Muscle layer of colon (tissue), 2 donors: ENCODE data around the gene THBS3.
A peak's percentile ranks its signal among the peaks of the same experiment; 100 is the strongest.
"Not testable (repeated sequence)": the region's sequence is repeated elsewhere in the genome, so short reads cannot be mapped to it uniquely, and the experiment has no call there.

Source experiments
- H3K27ac ChIP-seq: one replicate; pipeline ENCODE4 v1.7.0; 2013; ENCODE audit warnings: low read depth, mild to moderate bottlenecking, low read length, moderate library complexity
- H3K27me3 ChIP-seq, 2 donors: one replicate each; pipeline ENCODE4 v1.7.0; 2013; ENCODE audit warnings: low read length in 2 of 2, mild to moderate bottlenecking in 2 of 2; ENCODE audit not compliant: insufficient read depth in 2 of 2, control insufficient read depth in 1 of 2
- H3K36me3 ChIP-seq: one replicate; pipeline ENCODE4 v1.7.0; 2013; ENCODE audit warnings: mild to moderate bottlenecking, low read length; ENCODE audit not compliant: insufficient read depth
- H3K4me1 ChIP-seq: one replicate; pipeline ENCODE4 v1.7.0; 2013; ENCODE audit warnings: mild to moderate bottlenecking, low read length; ENCODE audit not compliant: insufficient read depth
- H3K4me3 ChIP-seq, 2 donors: one replicate each; pipeline ENCODE4 v1.7.0; 2013; ENCODE audit warnings: low read length in 2 of 2, low read depth in 1 of 2, mild to moderate bottlenecking in 1 of 2, moderate library complexity in 1 of 2
- H3K9ac ChIP-seq: one replicate; pipeline ENCODE4 v1.7.0; 2013; ENCODE audit warnings: low read length
- H3K9me3 ChIP-seq: one replicate; pipeline ENCODE4 v1.7.0; 2013; ENCODE audit warnings: mild to moderate bottlenecking, low read length
- donor health status: abdominal sarcoma.
- donor health status: Adenocarcinoma of cecum.

The THBS3 gene

GRCh38 chr1:155168105-155168445, 39.6 kb downstream of the THBS3 start:
- Histone ChIP-seq H3K4me1 (peaks cover 19% of the 10 kb centered on the region), H3K36me3 (peaks cover 22% of the 10 kb centered on the region)
- H3K27ac ChIP-seq, H3K27me3 ChIP-seq, H3K4me3 ChIP-seq, H3K9ac ChIP-seq, H3K9me3 ChIP-seq: not testable (repeated sequence)

GRCh38 chr1:155167166-155168104, 40.3 kb downstream of the THBS3 start:
- H3K9ac ChIP-seq = no peak overlapping the region
- no peak overlapping the region for H3K27ac ChIP-seq
- peaks cover 22% of the 10 kb centered on the region for H3K36me3 ChIP-seq
- H3K9me3 ChIP-seq = no peaks in the 10 kb centered on the region
- peak overlapping the region in 1 of 2 donors; percentile 43 for H3K4me3 ChIP-seq
- H3K27me3 ChIP-seq = no peaks in the 10 kb centered on the region
- peaks cover 19% of the 10 kb centered on the region for H3K4me1 ChIP-seq

- Histone ChIP-seq H3K9ac (no peak overlapping the region), H3K4me3 (no peak overlapping the region), H3K27ac (no peak overlapping the region), H3K4me1 (peaks cover 13% of the 10 kb centered on the region), H3K27me3 (no peaks in the 10 kb centered on the region), H3K9me3 (no peaks in the 10 kb centered on the region), H3K36me3 (peaks cover 22% of the 10 kb centered on the region)
Measured at GRCh38 chr1:155166471-155167165, 41.1 kb downstream of the THBS3 start.

GRCh38 chr1:155166051-155166470, 41.6 kb downstream of the THBS3 start:
- Histone ChIP-seq H3K27ac (no peak overlapping the region), H3K4me3 (no peak overlapping the region), H3K36me3 (peaks cover 22% of the 10 kb centered on the region), H3K9ac (no peak overlapping the region), H3K4me1 (peaks cover 13% of the 10 kb centered on the region), H3K27me3 (no peaks in the 10 kb centered on the region), H3K9me3 (no peaks in the 10 kb centered on the region)

DNA sequence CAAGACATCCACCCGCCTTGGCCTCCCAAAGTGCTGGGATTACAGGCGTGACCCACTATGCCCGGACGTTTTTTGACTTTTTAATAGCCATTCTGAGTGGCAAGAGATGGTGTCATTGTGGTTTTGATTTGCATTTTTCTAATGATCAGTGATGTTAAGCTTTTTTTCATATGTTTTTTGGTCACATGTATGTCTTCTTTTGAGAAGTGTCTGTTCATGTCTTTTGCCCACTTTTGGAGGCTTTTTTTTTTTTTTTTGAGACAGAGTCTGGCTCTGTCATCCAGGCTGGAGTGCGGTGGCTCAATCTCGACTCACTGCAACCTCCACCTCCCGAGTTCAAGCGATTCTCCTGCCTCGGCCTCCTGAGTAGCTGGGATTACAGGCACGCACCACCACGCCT, 43.1 kb downstream of the THBS3 start:
- H3K36me3 ChIP-seq = peaks cover 14% of the 10 kb centered on the region
- not testable (repeated sequence) for H3K27ac ChIP-seq, H3K9me3 ChIP-seq, H3K27me3 ChIP-seq, H3K4me3 ChIP-seq, H3K9ac ChIP-seq
- peaks cover 13% of the 10 kb centered on the region for H3K4me1 ChIP-seq

- not testable (repeated sequence) for H3K36me3 ChIP-seq, H3K27me3 ChIP-seq, H3K4me3 ChIP-seq, H3K27ac ChIP-seq, H3K9me3 ChIP-seq, H3K9ac ChIP-seq
- H3K4me1 ChIP-seq = peaks cover 13% of the 10 kb centered on the region
Measured at GRCh38 chr1:155163785-155164184, 43.9 kb downstream of the THBS3 start.

- H3K36me3 ChIP-seq, H3K9me3 ChIP-seq, H3K4me1 ChIP-seq, H3K9ac ChIP-seq, H3K27ac ChIP-seq, H3K4me3 ChIP-seq, H3K27me3 ChIP-seq: not testable (repeated sequence)
Measured at GRCh38 chr1:155162631-155163030, 45.1 kb downstream of the THBS3 start.

- Histone ChIP-seq H3K27me3 (no peaks in the 10 kb centered on the region), H3K36me3 (no peaks in the 10 kb centered on the region), H3K4me3 (no peak overlapping the region), H3K27ac (no peak overlapping the region), H3K4me1 (no peaks in the 10 kb centered on the region), H3K9me3 (no peaks in the 10 kb centered on the region), H3K9ac (no peak overlapping the region)
Measured at GRCh38 chr1:155160128-155160527, 47.6 kb downstream of the THBS3 start.

DNA sequence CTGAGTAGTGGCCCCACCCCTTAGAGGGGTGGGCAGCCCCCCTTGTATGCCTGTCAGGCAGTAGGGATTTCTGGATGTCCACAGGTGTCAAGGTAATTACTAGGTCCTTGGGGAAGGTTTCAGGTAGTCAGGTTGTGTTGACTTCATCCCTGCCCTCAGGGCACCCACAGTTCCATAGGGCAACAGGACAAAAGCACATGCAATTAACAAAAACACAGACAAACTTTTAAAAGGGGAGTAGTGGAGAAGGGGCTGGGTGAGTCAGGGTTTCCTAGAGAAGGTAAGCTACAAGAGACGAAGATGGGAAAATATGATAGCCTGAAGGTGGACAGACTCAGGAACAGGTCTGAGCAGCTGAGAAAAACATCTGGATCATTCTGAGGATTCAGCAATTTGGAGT, 48.7 kb downstream of the THBS3 start:
- H3K9ac ChIP-seq = no peak overlapping the region
- no peaks in the 10 kb centered on the region for H3K9me3 ChIP-seq
- no peak overlapping the region for H3K27ac ChIP-seq
- H3K4me3 ChIP-seq = no peak overlapping the region
- H3K36me3 ChIP-seq = no peaks in the 10 kb centered on the region
- H3K27me3 ChIP-seq = no peaks in the 10 kb centered on the region
- H3K4me1 ChIP-seq = no peaks in the 10 kb centered on the region

GRCh38 chr1:155155996-155156643, 51.6 kb downstream of the THBS3 start:
- H3K9ac ChIP-seq, H3K4me1 ChIP-seq, H3K36me3 ChIP-seq: not testable (repeated sequence)

More at GRCh38 chr1:155155996-155156643, 51.6 kb downstream of the THBS3 start:
- H3K9me3 ChIP-seq, H3K27ac ChIP-seq, H3K4me3 ChIP-seq, H3K27me3 ChIP-seq: not testable (repeated sequence)
